Duodenal mucosa (tissue), 2 donors: Measurements from ENCODE around the gene LEMD1.

ENCODE experiments used
- H3K27ac ChIP-seq: one replicate; pipeline ENCODE4 v1.7.0; 2013; ENCODE audit warnings: low read depth, low read length
- H3K27me3 ChIP-seq, 2 donors: one replicate each; pipeline ENCODE4 v1.7.0; 2013; ENCODE audit warnings: low read length in 2 of 2, control low read depth in 1 of 2; ENCODE audit not compliant: insufficient read depth in 2 of 2, control insufficient read depth in 1 of 2
- H3K36me3 ChIP-seq, 2 donors: one replicate each; pipeline ENCODE4 v1.7.0; 2013; ENCODE audit warnings: low read length in 2 of 2, control low read depth in 1 of 2; ENCODE audit not compliant: insufficient read depth in 2 of 2, control insufficient read depth in 1 of 2
- H3K4me1 ChIP-seq, 2 donors: one replicate each; pipeline ENCODE4 v1.7.0; 2013; ENCODE audit warnings: low read length in 2 of 2, control low read depth in 1 of 2; ENCODE audit not compliant: insufficient read depth in 2 of 2, control insufficient read depth in 1 of 2
- H3K4me3 ChIP-seq, 2 donors: one replicate each; pipeline ENCODE4 v1.7.0; 2013; ENCODE audit warnings: low read length in 2 of 2, low read depth in 1 of 2
- H3K9ac ChIP-seq, 2 donors: one replicate each; pipeline ENCODE4 v1.7.0; 2013; ENCODE audit warnings: low read length in 2 of 2, low read depth in 1 of 2
- H3K9me3 ChIP-seq, 2 donors: one replicate each; pipeline ENCODE4 v1.7.0; 2013; ENCODE audit warnings: low read length in 2 of 2, control low read depth in 1 of 2; ENCODE audit not compliant: control insufficient read depth in 1 of 2

The LEMD1 gene

GRCh38 chr1:205350124-205350523, 71.7 kb downstream of the LEMD1 start:
- Histone ChIP-seq H3K4me3 (no peak overlapping the region), H3K27me3 (peaks cover 8% of the 10 kb centered on the region in 2 donors), H3K9me3 (no peaks in the 10 kb centered on the region), H3K27ac (no peak overlapping the region), H3K4me1 (peaks cover 10 to 31% of the 10 kb centered on the region in 2 donors), H3K36me3 (no peaks in the 10 kb centered on the region), H3K9ac (no peak overlapping the region)

GRCh38 chr1:205348554-205349487, 73.0 kb downstream of the LEMD1 start:
- Histone ChIP-seq H3K9ac (no peak overlapping the region), H3K9me3 (no peaks in the 10 kb centered on the region), H3K27me3 (peaks cover 17 to 18% of the 10 kb centered on the region in 2 donors), H3K27ac (no peak overlapping the region), H3K4me3 (no peak overlapping the region), H3K36me3 (no peaks in the 10 kb centered on the region), H3K4me1 (peaks cover under 1 to 27% of the 10 kb centered on the region in 2 donors)

GRCh38 chr1:205346956-205347574, 74.8 kb downstream of the LEMD1 start:
- Histone ChIP-seq H3K9me3 (no peaks in the 10 kb centered on the region), H3K36me3 (no peaks in the 10 kb centered on the region), H3K9ac (no peak overlapping the region), H3K27ac (no peak overlapping the region), H3K4me1 (peaks cover 0 to 23% of the 10 kb centered on the region in 2 donors), H3K4me3 (no peak overlapping the region), H3K27me3 (peaks cover 31% of the 10 kb centered on the region in 2 donors)

GRCh38 chr1:205345761-205346160, 76.1 kb downstream of the LEMD1 start:
- H3K4me3 ChIP-seq: no peak overlapping the region
- no peaks in the 10 kb centered on the region for H3K36me3 ChIP-seq
- H3K9me3 ChIP-seq: no peaks in the 10 kb centered on the region
- H3K9ac ChIP-seq: no peak overlapping the region
- peaks cover 31% of the 10 kb centered on the region in 2 donors for H3K27me3 ChIP-seq
- H3K4me1 ChIP-seq: peaks cover 0 to 21% of the 10 kb centered on the region in 2 donors
- H3K27ac ChIP-seq: no peak overlapping the region

GRCh38 chr1:205344066-205344928, 77.6 kb downstream of the LEMD1 start:
- H3K9me3 ChIP-seq: no peaks in the 10 kb centered on the region
- no peaks in the 10 kb centered on the region for H3K36me3 ChIP-seq
- peaks cover 31% of the 10 kb centered on the region in 2 donors for H3K27me3 ChIP-seq
- H3K27ac ChIP-seq: no peak overlapping the region
- H3K4me3 ChIP-seq: peak overlapping the region; percentile 30 to 51
- peaks cover 0 to 21% of the 10 kb centered on the region in 2 donors for H3K4me1 ChIP-seq
- no peak overlapping the region for H3K9ac ChIP-seq

- Histone ChIP-seq H3K36me3 (no peaks in the 10 kb centered on the region), H3K4me1 (peaks cover 0 to 14% of the 10 kb centered on the region in 2 donors), H3K9me3 (no peaks in the 10 kb centered on the region), H3K27ac (no peak overlapping the region), H3K4me3 (peak overlapping the region; percentile 30 to 51), H3K9ac (no peak overlapping the region), H3K27me3 (peaks cover 31% of the 10 kb centered on the region in 2 donors)
These were observed 78.3 kb downstream of the LEMD1 start for GRCh38 chr1:205343431-205344065.

- Histone ChIP-seq H3K27me3 (peaks cover 31% of the 10 kb centered on the region in 2 donors), H3K9me3 (no peaks in the 10 kb centered on the region), H3K27ac (no peak overlapping the region), H3K36me3 (no peaks in the 10 kb centered on the region), H3K4me3 (no peak overlapping the region), H3K9ac (no peak overlapping the region), H3K4me1 (peaks cover 0 to 14% of the 10 kb centered on the region in 2 donors)
These were observed 78.9 kb downstream of the LEMD1 start for GRCh38 chr1:205342986-205343385.

GRCh38 chr1:205340676-205341075, 81.2 kb downstream of the LEMD1 start:
- no peak overlapping the region for H3K4me3 ChIP-seq
- H3K9me3 ChIP-seq: no peaks in the 10 kb centered on the region
- peaks cover 0 to 14% of the 10 kb centered on the region in 2 donors for H3K4me1 ChIP-seq
- H3K27ac ChIP-seq: no peak overlapping the region
- peaks cover 23 to 30% of the 10 kb centered on the region in 2 donors for H3K27me3 ChIP-seq
- H3K36me3 ChIP-seq: no peaks in the 10 kb centered on the region
- no peak overlapping the region for H3K9ac ChIP-seq

GRCh38 chr1:205339717-205340116, 82.1 kb downstream of the LEMD1 start:
- Histone ChIP-seq H3K36me3 (no peaks in the 10 kb centered on the region), H3K4me1 (peaks cover 0 to 14% of the 10 kb centered on the region in 2 donors), H3K27ac (no peak overlapping the region), H3K9ac (no peak overlapping the region), H3K4me3 (no peak overlapping the region), H3K9me3 (no peaks in the 10 kb centered on the region), H3K27me3 (peaks cover 20 to 23% of the 10 kb centered on the region in 2 donors)
